UCSD-AML1 (cell line): ENCODE measurements around the gene KRT83.

ENCODE experiments used
- DNase-seq: peaks from one replicate; lab custom pipeline; 2025; ENCODE audit not compliant: unreplicated experiment; lab: John Stamatoyannopoulos, UW

Gene KRT83

GRCh38 chr12:52320784-52321400, at the start of gene KRT83:
Gene KRT83, minus strand, starts transcription at chr12:52321398. Its CDS starts 63 bp downstream, at chr12:52321335.
- no peak for DNase-seq

GRCh38 chr12:52369809-52370208, 48.6 kb upstream of the KRT83 start:
- no peak for DNase-seq

- DNase-seq: no peak
These were observed 48.0 kb upstream of the KRT83 start for GRCh38 chr12:52369211-52369610.

GRCh38 chr12:52368508-52368907, 47.3 kb upstream of the KRT83 start:
- DNase-seq: no peak

GRCh38 chr12:52367876-52368275, 46.7 kb upstream of the KRT83 start:
- DNase-seq: no peak

GRCh38 chr12:52366738-52367485, 45.7 kb upstream of the KRT83 start, which contains the start of gene KRT85:
Gene KRT85, minus strand, starts transcription at chr12:52367481. Its CDS starts 76 bp downstream, at chr12:52367405.
- DNase-seq: no peak

- DNase-seq: no peak
These were observed 43.8 kb upstream of the KRT83 start for GRCh38 chr12:52364901-52365489.

GRCh38 chr12:52364061-52364460, 42.9 kb upstream of the KRT83 start:
- no peak for DNase-seq

GRCh38 chr12:52363111-52363679, 42.0 kb upstream of the KRT83 start:
- no peak for DNase-seq

GRCh38 chr12:52362118-52362726, 41.0 kb upstream of the KRT83 start:
- DNase-seq: no peak

- no peak for DNase-seq
These were observed 40.4 kb upstream of the KRT83 start for GRCh38 chr12:52361553-52361952.

GRCh38 chr12:52360663-52361271, 39.6 kb upstream of the KRT83 start:
- no peak for DNase-seq

GRCh38 chr12:52360106-52360662, 39.0 kb upstream of the KRT83 start:
- DNase-seq: no peak

GRCh38 chr12:52359621-52360061, 38.4 kb upstream of the KRT83 start:
- no peak for DNase-seq

GRCh38 chr12:52358575-52359350, 37.6 kb upstream of the KRT83 start:
- no peak for DNase-seq

GRCh38 chr12:52356762-52357580, 35.8 kb upstream of the KRT83 start:
- no peak for DNase-seq

GRCh38 chr12:52356031-52356761, 35.0 kb upstream of the KRT83 start:
- DNase-seq: no peak

- no peak for DNase-seq
These were observed 34.0 kb upstream of the KRT83 start for GRCh38 chr12:52355176-52355575.
